ENCODE measurements around the gene PRRG2.

PRRG2 gene

GRCh38 chr19:49546825-49547565 is 34.1 kb upstream of the PRRG2 start:
- Histone ChIP-seq H3K79me1 (ENCODE audit: low read length) (no peaks in the 10 kb centered on the region), H4K5ac (ENCODE audit: low read length) (no peak overlapping the region), H3K9ac (ENCODE audit: low read length) (no peak overlapping the region), H2BK120ac (ENCODE audit: low read depth, low read length) (no peak overlapping the region), H3K27ac (ENCODE audit: low read depth, low read length) (no peak overlapping the region), H3K36me3 (ENCODE audit: control insufficient read depth, insufficient read depth, low read length) (no peaks in the 10 kb centered on the region), H3K56ac (ENCODE audit: low read length) (no peak overlapping the region), H3K23ac (ENCODE audit: low read length) (no peak overlapping the region), H3K4me1 (ENCODE audit: control insufficient read depth, low read depth, low read length) (no peaks in the 10 kb centered on the region), H3K79me2 (ENCODE audit: control insufficient read depth, insufficient read depth, low read length) (no peaks in the 10 kb centered on the region), H4K8ac (ENCODE audit: low read depth, low read length) (no peak overlapping the region), H3K4me2 (ENCODE audit: low read length) (no peak overlapping the region), H2BK15ac (replicated peaks; ENCODE audit: low read depth) (no peak overlapping the region), H3K4me3 (ENCODE audit: low read length) (no peak overlapping the region), H3K4ac (ENCODE audit: low read depth, low read length) (no peak overlapping the region), H2AK5ac (ENCODE audit: low read length) (no peak overlapping the region), H3K18ac (ENCODE audit: low read length) (no peak overlapping the region), H3K27me3 (ENCODE audit: insufficient read depth, low read length, poor library complexity) (no peaks in the 10 kb centered on the region), H2BK5ac (ENCODE audit: low read length) (no peak overlapping the region)
- no CpG with 5 or more reads among the region's 9 CpGs for WGBS (ENCODE audit: extremely low coverage, insufficient coverage, low lambda C conversion rate)
- DNase-seq = peak; percentile 92

GRCh38 chr19:49549045-49549444 is 32.1 kb upstream of the PRRG2 start:
- Histone ChIP-seq H2BK15ac (replicated peaks; ENCODE audit: low read depth) (no peak overlapping the region), H3K27me3 (ENCODE audit: insufficient read depth, low read length, poor library complexity) (no peaks in the 10 kb centered on the region), H2BK5ac (ENCODE audit: low read length) (no peak overlapping the region), H3K56ac (ENCODE audit: low read length) (no peak overlapping the region), H3K27ac (ENCODE audit: low read depth, low read length) (no peak overlapping the region), H3K4me3 (ENCODE audit: low read length) (no peak overlapping the region), H3K79me2 (ENCODE audit: control insufficient read depth, insufficient read depth, low read length) (no peaks in the 10 kb centered on the region), H4K8ac (ENCODE audit: low read depth, low read length) (no peak overlapping the region), H3K4ac (ENCODE audit: low read depth, low read length) (no peak overlapping the region), H4K5ac (ENCODE audit: low read length) (no peak overlapping the region), H3K79me1 (ENCODE audit: low read length) (no peaks in the 10 kb centered on the region), H3K4me2 (ENCODE audit: low read length) (no peak overlapping the region), H3K9ac (ENCODE audit: low read length) (no peak overlapping the region), H3K23ac (ENCODE audit: low read length) (no peak overlapping the region), H2BK120ac (ENCODE audit: low read depth, low read length) (no peak overlapping the region), H3K36me3 (ENCODE audit: control insufficient read depth, insufficient read depth, low read length) (no peaks in the 10 kb centered on the region), H3K4me1 (ENCODE audit: control insufficient read depth, low read depth, low read length) (no peaks in the 10 kb centered on the region), H2AK5ac (ENCODE audit: low read length) (no peak overlapping the region), H3K18ac (ENCODE audit: low read length) (no peak overlapping the region)
- WGBS (ENCODE audit: extremely low coverage, insufficient coverage, low lambda C conversion rate) = no CpG with 5 or more reads among the region's 13 CpGs
- no peak for DNase-seq

- Histone ChIP-seq H3K36me3 (ENCODE audit: control insufficient read depth, insufficient read depth, low read length) (peaks cover 4% of the 10 kb centered on the region), H3K4me1 (ENCODE audit: control insufficient read depth, low read depth, low read length) (no peaks in the 10 kb centered on the region), H4K5ac (ENCODE audit: low read length) (no peak overlapping the region), H3K23ac (ENCODE audit: low read length) (no peak overlapping the region), H4K8ac (ENCODE audit: low read depth, low read length) (no peak overlapping the region), H3K27me3 (ENCODE audit: insufficient read depth, low read length, poor library complexity) (no peaks in the 10 kb centered on the region), H3K4me3 (ENCODE audit: low read length) (no peak overlapping the region), H3K4me2 (ENCODE audit: low read length) (no peak overlapping the region), H2AK5ac (ENCODE audit: low read length) (no peak overlapping the region), H3K4ac (ENCODE audit: low read depth, low read length) (no peak overlapping the region), H3K27ac (ENCODE audit: low read depth, low read length) (no peak overlapping the region), H3K79me2 (ENCODE audit: control insufficient read depth, insufficient read depth, low read length) (no peaks in the 10 kb centered on the region), H3K56ac (ENCODE audit: low read length) (no peak overlapping the region), H2BK120ac (ENCODE audit: low read depth, low read length) (no peak overlapping the region), H2BK15ac (replicated peaks; ENCODE audit: low read depth) (no peak overlapping the region), H2BK5ac (ENCODE audit: low read length) (no peak overlapping the region), H3K9ac (ENCODE audit: low read length) (no peak overlapping the region), H3K18ac (ENCODE audit: low read length) (no peak overlapping the region), H3K79me1 (ENCODE audit: low read length) (no peaks in the 10 kb centered on the region)
- no peak for DNase-seq
- no CpG with 5 or more reads among the region's 7 CpGs for WGBS (ENCODE audit: extremely low coverage, insufficient coverage, low lambda C conversion rate)
These were observed 29.6 kb upstream of the PRRG2 start for GRCh38 chr19:49551531-49551930.

GRCh38 chr19:49552749-49553148 is 28.4 kb upstream of the PRRG2 start:
- Histone ChIP-seq H3K79me2 (ENCODE audit: control insufficient read depth, insufficient read depth, low read length) (no peaks in the 10 kb centered on the region), H3K27ac (ENCODE audit: low read depth, low read length) (no peak overlapping the region), H2AK5ac (ENCODE audit: low read length) (no peak overlapping the region), H3K23ac (ENCODE audit: low read length) (no peak overlapping the region), H3K4me2 (ENCODE audit: low read length) (no peak overlapping the region), H2BK5ac (ENCODE audit: low read length) (no peak overlapping the region), H3K4ac (ENCODE audit: low read depth, low read length) (no peak overlapping the region), H2BK15ac (replicated peaks; ENCODE audit: low read depth) (no peak overlapping the region), H3K27me3 (ENCODE audit: insufficient read depth, low read length, poor library complexity) (no peaks in the 10 kb centered on the region), H3K9ac (ENCODE audit: low read length) (no peak overlapping the region), H3K4me1 (ENCODE audit: control insufficient read depth, low read depth, low read length) (no peaks in the 10 kb centered on the region), H2BK120ac (ENCODE audit: low read depth, low read length) (no peak overlapping the region), H3K18ac (ENCODE audit: low read length) (no peak overlapping the region), H3K4me3 (ENCODE audit: low read length) (no peak overlapping the region), H3K36me3 (ENCODE audit: control insufficient read depth, insufficient read depth, low read length) (peaks cover 7% of the 10 kb centered on the region), H3K56ac (ENCODE audit: low read length) (no peak overlapping the region), H3K79me1 (ENCODE audit: low read length) (no peaks in the 10 kb centered on the region), H4K8ac (ENCODE audit: low read depth, low read length) (no peak overlapping the region), H4K5ac (ENCODE audit: low read length) (no peak overlapping the region)
- WGBS (ENCODE audit: extremely low coverage, insufficient coverage, low lambda C conversion rate) = no CpG with 5 or more reads among the region's 11 CpGs
- no peak for DNase-seq

GRCh38 chr19:49553451-49554271 is 27.5 kb upstream of the PRRG2 start:
- Histone ChIP-seq H2BK15ac (replicated peaks; ENCODE audit: low read depth) (no peak overlapping the region), H3K56ac (ENCODE audit: low read length) (no peak overlapping the region), H4K5ac (ENCODE audit: low read length) (no peak overlapping the region), H3K4ac (ENCODE audit: low read depth, low read length) (no peak overlapping the region), H3K79me2 (ENCODE audit: control insufficient read depth, insufficient read depth, low read length) (no peaks in the 10 kb centered on the region), H3K9ac (ENCODE audit: low read length) (no peak overlapping the region), H3K79me1 (ENCODE audit: low read length) (no peaks in the 10 kb centered on the region), H3K4me2 (ENCODE audit: low read length) (no peak overlapping the region), H2BK120ac (ENCODE audit: low read depth, low read length) (no peak overlapping the region), H2AK5ac (ENCODE audit: low read length) (no peak overlapping the region), H3K23ac (ENCODE audit: low read length) (no peak overlapping the region), H3K18ac (ENCODE audit: low read length) (no peak overlapping the region), H3K4me1 (ENCODE audit: control insufficient read depth, low read depth, low read length) (no peaks in the 10 kb centered on the region), H2BK5ac (ENCODE audit: low read length) (no peak overlapping the region), H3K36me3 (ENCODE audit: control insufficient read depth, insufficient read depth, low read length) (peaks cover 9% of the 10 kb centered on the region), H3K27me3 (ENCODE audit: insufficient read depth, low read length, poor library complexity) (no peaks in the 10 kb centered on the region), H3K27ac (ENCODE audit: low read depth, low read length) (no peak overlapping the region), H3K4me3 (ENCODE audit: low read length) (no peak overlapping the region), H4K8ac (ENCODE audit: low read depth, low read length) (no peak overlapping the region)
- no CpG with 5 or more reads among the region's 10 CpGs for WGBS (ENCODE audit: extremely low coverage, insufficient coverage, low lambda C conversion rate)
- no peak for DNase-seq
